GM18868 (cell line): ENCODE measurements around the gene CCDC200.
"Not testable (repeated sequence)": the region's sequence is repeated elsewhere in the genome, so short reads cannot be mapped to it uniquely, and the experiment has no call there.

Experiments
- ATAC-seq: cut with Tn5 transposase; IDR thresholded peaks from one replicate; pipeline ENCODE4 v1.9.1; 2021; ENCODE audit warnings: mild to moderate bottlenecking, moderate library complexity; ENCODE audit not compliant: unreplicated experiment

CCDC200 gene

GRCh38 chr17:43216762-43217613 lies 11.4 kb downstream of the CCDC200 start:
- no peak for ATAC-seq

GRCh38 chr17:43216369-43216761 lies 12.1 kb downstream of the CCDC200 start:
- no peak for ATAC-seq

- no peak for ATAC-seq
These were observed 13.1 kb downstream of the CCDC200 start for GRCh38 chr17:43215341-43215740.

- no peak for ATAC-seq
These were observed 14.9 kb downstream of the CCDC200 start for GRCh38 chr17:43213545-43213944.

- ATAC-seq: no peak
These were observed 15.6 kb downstream of the CCDC200 start for GRCh38 chr17:43212641-43213490.

GRCh38 chr17:43211480-43212402 lies 16.7 kb downstream of the CCDC200 start, which contains the start of gene TMEM106A:
TMEM106A (plus strand) TSS chr17:43211875; CDS start chr17:43213042, 1,167 bp downstream.
- peak; percentile 77 for ATAC-seq

- no peak for ATAC-seq
These were observed 17.3 kb downstream of the CCDC200 start for GRCh38 chr17:43211123-43211479.

GRCh38 chr17:43210576-43210975 lies 17.8 kb downstream of the CCDC200 start:
- ATAC-seq: no peak

GRCh38 chr17:43203013-43203412 lies 25.4 kb downstream of the CCDC200 start:
- ATAC-seq: not testable (repeated sequence)

GRCh38 chr17:43200127-43200526 lies 28.3 kb downstream of the CCDC200 start:
- ATAC-seq: no peak

- no peak for ATAC-seq
These were observed 28.8 kb downstream of the CCDC200 start for GRCh38 chr17:43199633-43200032.

- no peak for ATAC-seq
These were observed 35.2 kb downstream of the CCDC200 start for GRCh38 chr17:43193251-43193650.

- not testable (repeated sequence) for ATAC-seq
These were observed 41.8 kb downstream of the CCDC200 start for GRCh38 chr17:43186656-43187055.

GRCh38 chr17:43183921-43184320 lies 44.5 kb downstream of the CCDC200 start:
- ATAC-seq: no peak

- ATAC-seq: no peak
These were observed 52.3 kb downstream of the CCDC200 start for GRCh38 chr17:43176119-43176570.

GRCh38 chr17:43175213-43176118 lies 53.0 kb downstream of the CCDC200 start:
- ATAC-seq: no peak

- no peak for ATAC-seq
These were observed 56.6 kb downstream of the CCDC200 start for GRCh38 chr17:43171586-43172487.
